Activated CD8-positive, alpha-beta memory T cell treated with anti-CD3 and anti-CD28 coated beads, Interleukin-2, amount 50 U/mL, for 48 hours (primary cell): ENCODE data around the gene PPP1R3F.
A peak's percentile ranks its signal among the peaks of the same experiment; 100 is the strongest.

Source experiments
- DNase-seq: peaks from one replicate; pipeline ENCODE4 v3.0.0-alpha.2; 2020

Gene PPP1R3F

DNA sequence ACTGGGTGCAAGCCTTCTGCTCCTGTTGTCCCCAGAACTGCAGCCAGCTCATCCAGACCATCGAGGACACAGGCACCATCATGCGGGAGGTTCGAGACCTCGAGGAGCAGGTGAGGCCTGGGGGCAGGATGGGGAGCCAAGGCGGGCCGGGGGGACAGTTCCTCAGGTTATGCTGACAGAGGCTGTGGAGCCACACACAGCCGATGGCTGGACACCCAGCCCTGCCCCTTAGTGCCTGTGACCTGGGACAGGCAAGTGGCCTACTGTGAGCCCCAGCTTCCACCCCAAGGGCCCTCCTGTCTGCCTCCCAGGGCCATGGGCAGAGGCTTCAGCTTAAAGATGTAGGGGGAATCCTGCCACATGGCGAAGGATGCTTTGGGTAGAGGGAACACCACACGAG lies 20.0 kb upstream of the PPP1R3F start:
- DNase-seq = no peak

DNA sequence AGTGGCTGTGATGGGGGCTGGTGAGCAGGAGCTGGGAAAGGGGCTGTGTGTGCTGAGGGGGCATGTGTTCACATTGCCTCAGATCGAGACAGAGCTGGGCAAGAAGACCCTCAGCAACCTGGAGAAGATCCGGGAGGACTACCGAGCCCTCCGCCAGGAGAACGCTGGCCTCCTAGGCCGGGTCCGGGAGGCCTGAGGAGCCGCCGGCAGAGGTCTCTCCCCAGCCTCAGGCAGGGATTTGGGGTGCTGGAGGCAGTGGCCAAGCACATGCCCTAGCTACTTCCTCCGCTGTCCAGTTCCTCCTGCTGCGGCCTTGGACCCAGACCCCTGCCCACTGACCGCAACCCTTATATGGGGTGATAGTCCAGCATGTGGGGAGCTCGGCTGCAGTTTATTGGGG lies 19.5 kb upstream of the PPP1R3F start:
- no peak for DNase-seq

DNA sequence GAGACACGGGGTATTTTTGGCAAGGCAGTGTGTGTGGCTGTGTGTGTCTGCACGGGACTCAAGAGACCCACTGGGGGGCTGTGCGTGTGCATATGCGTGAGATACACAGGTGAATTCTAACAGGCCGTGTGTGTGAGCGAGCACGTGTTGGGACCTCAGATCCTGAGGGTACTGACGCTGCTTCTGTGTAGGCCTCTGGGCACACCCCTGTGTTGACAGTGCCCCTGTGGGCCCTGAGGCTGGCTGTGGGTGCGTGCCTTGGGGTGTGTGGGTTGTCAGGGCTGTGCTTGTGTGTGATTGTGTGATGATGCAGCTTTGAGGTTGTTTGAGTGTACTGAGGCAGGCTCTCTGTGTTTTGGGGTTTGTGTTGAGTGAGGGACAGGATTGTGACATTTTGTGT lies 19.0 kb upstream of the PPP1R3F start:
- no peak for DNase-seq

DNA sequence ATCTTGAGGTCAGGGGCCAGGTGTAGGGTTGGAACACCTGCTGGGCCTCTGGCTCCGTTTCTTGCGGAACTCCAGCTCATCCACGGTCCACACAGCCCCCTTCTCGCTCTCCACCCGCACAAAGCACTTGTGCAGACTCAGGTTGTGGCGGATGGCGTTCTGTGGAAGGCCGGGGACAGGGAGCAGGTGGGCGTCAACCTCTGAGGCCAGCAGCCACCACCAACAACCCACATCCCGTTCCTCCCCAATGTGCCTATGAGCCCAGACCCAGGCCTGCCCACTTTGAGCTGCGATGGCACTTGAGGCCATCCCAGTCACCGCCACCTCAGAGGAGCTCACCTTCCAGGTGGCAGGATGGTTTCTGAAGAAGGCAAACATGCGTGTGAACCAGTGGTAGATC lies 18.3 kb upstream of the PPP1R3F start:
- no peak for DNase-seq

DNA sequence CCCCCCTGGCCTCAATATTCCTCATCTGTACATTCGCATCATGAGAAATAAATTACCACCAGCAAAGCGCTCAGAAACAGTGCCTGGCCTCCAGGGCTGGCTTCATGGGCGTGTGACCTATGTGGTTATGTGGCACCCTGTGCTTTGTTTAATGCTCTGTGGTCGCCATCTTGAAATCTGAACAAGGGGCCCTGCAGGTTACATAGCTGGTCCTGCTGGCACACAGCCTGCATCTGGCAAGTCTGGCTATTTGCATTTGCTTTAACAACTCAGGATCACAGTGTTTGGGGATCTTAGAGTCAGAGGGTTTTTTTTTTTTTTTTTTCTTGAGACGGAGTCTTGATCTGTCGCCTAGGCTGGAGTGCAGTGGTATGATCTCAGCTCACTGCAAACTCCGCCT lies 15.0 kb upstream of the PPP1R3F start:
- no peak for DNase-seq

DNA sequence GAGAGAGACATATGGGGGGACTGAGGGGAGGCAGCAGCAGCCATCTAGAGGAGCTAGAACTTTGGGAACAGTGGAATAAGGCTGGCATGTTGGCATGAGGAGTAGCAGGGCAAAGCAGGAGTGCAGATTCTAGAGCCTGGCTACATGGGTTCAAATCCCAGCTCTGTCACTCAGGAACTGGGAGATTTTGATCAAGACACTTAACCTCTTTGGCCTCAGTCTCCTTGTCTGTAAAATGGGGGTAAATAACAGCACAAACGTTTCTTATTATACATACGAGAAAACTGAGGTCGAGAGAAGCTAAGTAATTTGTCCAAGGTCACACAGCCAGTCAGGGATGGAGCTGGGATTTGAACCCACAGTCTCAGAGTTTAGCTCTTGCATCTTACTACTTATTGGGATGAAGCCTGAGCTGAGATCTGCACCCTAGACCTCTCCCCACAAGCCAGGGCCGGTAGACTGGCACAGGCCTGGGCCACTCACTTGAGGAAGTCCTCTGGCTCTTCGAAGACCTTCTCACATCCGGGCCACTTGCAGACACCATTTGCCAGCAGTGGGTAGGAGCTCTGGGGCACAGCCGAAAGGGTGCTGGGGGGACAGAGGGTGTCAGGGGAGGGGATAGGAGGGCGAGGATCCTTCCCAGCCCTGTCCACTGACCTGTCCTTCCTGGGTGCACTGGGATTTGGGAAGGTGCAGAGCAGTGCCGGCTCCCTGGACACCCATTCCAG lies 13.2 kb upstream of the PPP1R3F start:
- no peak for DNase-seq

DNA sequence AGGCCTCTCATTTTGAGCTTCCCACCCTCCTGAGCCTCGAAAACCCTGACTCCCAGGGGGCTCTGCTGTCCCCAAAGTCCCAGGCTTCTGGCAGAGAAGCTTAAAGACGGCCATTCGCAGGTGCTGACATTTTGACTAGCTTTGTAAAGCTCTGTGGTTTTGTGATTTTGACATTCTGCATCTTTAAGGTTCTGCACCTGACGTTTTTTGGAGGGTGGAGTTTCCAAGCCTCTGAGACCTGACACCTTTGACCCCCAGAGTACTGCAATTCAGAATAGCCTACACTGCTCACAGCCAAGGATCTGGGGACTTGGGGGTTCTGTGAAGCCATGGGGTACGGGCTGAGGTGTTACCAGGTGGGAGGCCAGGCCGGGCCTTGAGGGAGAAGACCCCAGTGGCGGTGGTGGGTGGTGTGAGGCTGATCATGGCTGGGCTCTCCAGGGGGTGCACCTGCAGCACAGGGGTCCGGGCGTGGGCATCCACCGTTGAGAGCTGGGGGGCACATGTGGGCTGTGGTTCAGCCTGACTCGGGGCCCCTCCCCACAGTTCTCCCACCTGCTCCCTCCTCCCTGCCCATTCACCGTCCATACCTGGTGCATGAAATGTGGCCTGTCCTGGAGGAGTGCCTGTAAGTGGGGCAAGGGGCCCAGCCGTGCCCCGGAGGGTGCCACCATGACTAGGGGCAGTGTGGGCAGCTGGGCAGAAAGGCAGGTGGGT lies 12.4 kb upstream of the PPP1R3F start:
- DNase-seq = no peak

DNA sequence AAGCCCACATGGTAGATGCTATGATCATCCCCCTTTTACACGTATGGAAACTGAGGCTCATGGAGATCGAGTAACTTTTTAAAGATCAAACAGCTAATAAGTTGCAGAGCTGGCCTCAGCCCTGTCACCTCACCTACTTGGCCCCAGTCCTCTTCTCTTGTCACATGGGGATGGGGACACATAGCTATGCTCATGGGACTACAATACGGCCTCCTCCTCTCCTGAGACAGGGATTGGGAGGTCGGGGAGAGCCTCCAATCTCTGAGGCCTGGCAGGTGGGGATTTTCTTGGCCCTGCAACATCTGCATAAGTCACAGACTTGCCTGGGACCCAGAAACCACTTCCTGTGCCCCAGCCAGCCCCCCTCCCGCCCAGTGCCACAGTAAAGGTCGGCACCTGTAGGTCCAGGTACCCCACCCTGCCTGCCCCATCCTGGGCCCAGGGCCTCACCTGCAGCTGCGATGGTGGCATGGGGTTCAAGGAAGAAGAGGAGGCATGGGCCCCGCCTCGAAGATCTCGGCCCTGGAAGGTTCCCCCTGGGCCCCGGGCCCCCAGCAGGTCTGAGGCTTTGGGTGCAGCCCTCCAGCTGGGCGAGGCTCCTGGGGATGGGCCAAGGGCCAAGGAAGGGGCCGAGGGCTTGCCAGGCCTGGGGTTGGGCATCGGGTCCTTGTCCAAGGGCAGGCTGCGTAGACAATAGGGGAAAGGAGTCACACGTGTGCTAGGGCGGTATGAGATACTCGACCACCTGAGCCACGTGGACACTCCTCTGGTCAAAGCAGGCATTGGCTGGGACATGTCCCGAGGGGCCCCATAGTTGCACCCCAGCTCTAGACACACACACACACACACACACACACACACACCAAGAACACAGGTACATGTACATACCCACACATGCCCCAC lies 11.5 kb upstream of the PPP1R3F start:
- no peak for DNase-seq

DNA sequence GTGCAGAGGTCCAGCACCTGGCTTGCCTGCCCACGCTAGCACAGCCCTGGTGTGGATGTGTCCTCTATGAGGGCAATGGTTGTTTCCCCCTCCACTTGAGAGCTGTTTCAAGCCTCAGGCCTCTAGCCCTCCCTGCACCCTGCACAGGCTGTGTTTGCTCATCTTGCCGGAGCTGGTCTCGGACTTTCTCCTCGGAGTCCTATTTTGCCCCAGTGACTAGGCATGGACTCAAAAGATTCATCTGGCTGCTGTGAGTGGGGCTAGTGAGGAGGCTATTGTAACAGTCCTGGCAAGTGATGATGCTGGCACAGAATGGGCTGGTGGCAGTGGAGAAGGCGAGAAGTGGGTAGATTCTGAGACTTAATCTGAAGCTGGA lies 10.9 kb upstream of the PPP1R3F start:
- no peak for DNase-seq

DNA sequence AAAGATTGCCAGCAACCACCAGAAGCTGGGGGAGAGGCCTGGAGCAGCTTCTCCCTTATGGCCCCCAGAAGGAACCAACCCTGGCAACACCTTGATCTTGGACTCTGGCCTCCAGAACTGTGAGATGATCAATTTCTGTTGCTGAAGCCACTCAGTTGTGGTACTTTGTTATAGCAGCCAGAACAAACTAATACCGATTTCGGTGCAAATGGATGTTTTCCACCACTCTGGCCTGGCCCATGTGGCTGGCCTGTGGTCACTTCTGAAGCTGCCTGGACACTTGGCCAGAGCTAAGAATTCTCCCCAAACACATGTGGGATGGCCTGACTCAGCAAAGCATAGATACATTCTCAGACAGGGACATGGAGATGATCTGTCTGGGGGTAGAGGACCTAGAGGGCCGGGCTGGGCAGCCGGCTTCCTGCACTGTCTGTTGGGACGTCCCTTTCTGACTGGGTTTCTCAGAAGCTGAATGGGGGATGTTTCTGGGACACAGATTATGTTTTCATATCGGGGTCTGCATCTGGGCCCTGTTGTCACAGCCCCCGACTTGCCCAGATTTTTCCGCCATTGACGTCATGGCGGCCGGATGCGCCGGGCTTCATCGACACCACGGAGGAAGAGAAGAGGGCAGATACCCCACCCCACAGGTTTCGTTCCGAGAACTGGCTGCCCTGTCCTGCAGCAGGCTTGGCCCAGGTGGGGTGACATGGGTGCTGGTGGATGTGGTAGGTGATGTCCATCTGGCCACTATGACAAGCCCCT lies 9.2 kb upstream of the PPP1R3F start:
- DNase-seq = no peak

DNA sequence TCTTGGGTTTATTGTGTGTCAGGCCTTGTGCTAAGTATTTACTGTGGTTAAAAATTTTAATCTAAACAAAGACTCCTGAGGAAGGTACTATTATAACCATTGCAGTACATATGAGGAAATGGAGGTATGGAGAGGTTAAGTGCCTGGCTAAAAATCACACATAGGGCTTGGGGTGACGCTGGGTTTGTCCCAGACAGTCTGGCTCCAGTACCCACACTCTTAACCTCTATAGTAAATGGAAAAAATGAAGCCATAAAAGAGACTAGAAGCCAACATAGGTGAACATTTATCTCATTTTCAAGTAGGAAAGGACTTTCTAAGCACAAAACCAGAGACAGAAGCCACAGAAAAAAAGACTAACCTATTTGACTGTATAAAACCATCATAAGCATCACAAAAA lies 7.0 kb upstream of the PPP1R3F start:
- no peak for DNase-seq

DNA sequence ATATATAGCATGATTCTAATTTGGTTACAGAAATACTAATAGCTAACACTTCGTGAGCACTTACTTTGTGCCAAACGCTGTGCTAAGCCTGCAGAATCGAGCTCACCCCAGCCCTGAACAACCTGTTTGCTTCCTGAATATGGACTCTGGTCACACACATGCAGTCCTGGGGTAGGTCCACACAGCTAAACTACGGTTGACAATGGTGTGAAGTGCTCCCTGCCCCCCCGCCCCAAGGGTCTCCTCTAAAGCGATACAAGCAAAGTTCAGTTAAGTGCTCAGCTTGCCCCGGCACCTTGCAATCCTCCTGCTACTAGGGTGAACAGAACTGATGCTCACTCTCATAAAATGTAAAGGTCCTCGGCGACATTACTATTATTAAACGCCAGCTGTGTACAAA lies 6.0 kb upstream of the PPP1R3F start:
- DNase-seq = no peak

DNA sequence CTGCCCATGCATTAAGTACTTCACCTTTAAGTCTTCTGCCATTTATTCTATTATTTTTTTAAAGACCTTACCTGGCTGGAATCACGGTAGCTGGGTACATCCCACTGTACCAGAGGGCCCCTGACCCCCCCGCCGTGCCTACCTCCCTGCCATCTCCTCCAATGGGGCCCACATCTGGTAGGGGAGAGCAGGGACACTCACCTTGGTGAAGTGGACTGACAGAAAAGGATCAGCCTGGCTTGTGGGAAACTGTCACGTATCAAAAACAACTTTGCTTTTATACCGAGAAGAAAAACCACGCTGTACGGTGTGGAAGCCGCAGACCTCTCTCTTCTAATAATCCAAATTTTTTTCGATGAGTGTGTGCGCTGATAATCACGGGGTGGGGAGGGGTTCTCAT lies 5.1 kb upstream of the PPP1R3F start, which contains the start of gene FOXP3:
Gene FOXP3 (minus strand): TSS at position 251 of the 400 bp plus-strand sequence. CDS start 6,205 bp downstream, outside the sequence.
- DNase-seq = no peak

DNA sequence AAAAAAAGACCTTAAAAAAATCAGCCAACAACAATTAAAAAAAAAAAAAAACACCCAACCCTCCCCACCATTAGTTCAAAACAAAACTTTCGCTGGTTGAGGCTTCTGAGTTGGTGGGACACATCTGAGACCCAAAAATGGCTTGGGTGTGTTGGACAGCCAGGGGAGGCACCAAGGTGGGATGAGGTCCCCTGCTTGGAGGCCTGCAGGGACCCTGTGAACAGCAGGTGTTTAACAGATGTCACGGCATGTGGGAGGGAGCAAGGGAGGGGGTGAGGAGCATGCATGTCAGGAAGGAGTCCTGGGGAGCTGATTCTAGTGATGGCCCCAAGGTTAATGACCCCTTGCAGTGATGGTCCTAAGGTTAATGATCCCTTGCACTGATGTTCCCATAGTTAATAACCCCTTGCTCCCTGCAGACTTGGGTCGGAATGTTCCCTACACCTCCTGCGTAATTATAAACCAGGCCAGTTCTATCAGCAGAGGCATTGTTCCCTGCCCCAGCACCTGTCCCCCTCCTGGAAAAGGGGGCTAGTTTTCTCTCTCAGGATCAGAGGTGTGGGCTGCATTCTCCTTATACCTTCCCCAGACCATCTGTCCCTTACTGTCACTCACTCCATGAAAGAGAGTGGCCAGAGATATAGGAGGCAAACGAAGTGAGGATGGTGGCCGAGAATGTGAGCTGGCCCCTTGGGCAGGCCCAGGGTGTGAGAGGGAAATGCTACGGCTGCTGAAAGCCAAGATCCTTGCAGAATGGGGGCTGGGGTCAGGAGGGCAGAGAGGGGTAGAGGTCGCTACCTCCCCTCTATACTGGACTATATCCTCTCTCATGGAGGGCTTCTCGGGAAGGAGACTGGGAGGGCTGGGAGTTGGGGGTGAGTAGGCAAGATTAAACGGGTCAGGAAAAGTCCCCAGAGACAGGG lies 2.8 kb upstream of the PPP1R3F start:
- DNase-seq = no peak

DNA sequence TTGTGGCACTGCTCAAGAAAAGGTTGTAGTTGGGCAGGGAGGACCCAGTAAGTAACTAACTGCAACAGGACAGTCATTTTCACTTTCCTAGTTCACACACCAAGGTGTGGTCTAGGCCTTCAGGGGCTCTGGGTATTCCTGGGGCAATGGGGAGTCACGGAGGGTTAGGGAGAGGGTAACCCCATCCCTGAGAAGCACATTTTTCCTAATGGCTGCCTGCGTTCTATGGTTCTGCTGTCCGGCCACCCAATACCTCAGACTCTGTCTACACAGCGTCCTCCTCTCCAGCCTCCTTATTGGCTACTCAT lies 937 bp upstream of the PPP1R3F start:
- no peak for DNase-seq

DNA sequence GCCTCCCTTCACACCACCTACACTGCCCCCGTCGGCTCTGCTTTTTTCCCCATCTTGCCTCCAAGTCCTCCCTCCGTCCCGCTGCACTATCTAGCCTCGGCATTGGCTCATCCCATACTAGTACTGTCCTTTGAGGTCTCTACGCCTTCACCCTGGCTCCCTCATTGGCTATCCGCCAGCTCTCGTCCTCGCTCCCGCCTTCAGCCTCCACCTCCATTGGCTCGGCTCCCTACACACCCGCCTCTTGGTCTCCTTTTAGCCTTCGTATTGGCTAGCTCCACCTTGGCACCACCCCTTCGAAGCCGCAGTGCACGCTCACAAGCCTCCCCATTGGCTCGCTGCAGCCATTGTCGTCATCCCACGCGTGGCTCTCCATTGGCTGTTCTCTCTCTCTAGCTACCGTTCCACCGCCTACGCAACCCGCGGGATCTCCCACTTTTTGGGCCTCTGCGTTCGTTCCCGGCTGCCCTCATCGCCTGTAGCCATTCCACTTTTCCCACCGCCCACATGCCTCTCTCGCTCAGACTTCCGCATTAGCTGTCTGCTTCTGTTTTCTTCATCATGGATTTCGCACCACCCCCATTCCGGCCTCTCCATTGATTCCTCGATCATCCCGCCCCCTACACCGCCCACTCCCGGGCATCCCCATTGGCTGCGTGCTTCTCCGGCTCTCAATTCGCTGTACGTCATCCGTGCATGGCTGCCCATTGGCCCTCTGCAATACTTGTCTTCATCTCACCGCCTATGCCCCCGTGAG lies 405 bp upstream of the PPP1R3F start:
- peak; percentile 90 for DNase-seq

DNA sequence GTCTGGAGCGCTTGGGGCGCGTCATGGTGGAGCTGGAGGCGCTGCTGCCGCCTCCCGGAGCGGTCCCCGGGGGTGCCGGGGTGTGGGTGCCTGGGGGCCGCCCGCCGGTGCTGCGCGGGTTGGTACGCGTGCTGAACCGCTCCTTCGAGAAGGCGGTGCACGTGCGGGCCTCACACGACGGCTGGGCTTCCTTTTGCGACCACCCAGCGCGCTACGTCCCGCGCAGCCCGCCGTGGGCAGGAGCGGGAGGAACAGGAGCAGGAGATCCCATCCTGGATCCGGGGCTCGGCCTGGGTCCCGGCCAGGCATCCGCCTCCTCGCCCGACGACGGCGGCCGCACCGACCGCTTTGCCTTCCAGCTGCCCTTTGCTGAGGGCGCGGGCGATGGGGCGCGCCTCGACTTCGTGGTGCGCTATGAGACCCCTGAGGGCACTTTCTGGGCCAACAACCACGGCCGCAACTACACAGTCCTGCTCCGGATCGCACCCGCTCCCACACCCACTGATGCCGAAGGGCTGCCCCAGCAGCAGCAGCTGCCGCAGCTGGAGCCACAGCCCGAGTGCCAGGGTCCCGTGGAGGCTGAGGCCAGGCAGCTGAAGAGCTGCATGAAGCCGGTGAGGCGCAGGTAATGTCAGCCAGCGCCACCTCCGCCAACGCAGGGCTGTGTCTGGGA lies 792 bp downstream of the PPP1R3F start:
- no peak for DNase-seq

DNA sequence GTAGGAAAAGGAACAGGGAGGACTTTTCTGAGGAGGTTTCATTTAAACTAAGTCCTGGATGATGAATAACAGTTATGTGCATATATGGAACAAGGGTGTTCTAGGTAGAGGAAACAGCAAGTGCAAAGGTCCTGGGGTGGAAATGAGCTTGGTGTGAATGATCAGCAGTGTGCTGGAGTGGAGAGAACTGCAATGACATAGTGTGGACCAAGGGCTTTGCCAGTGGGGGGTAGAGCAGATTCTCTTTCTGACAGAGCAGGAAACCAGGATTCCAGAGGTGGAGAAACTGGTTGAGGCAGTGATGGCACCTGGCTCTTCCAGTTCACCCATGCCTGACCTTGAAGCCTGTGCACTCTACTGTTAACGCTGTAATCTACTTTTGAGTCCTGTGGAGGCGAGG lies 1.7 kb downstream of the PPP1R3F start:
- DNase-seq = no peak

DNA sequence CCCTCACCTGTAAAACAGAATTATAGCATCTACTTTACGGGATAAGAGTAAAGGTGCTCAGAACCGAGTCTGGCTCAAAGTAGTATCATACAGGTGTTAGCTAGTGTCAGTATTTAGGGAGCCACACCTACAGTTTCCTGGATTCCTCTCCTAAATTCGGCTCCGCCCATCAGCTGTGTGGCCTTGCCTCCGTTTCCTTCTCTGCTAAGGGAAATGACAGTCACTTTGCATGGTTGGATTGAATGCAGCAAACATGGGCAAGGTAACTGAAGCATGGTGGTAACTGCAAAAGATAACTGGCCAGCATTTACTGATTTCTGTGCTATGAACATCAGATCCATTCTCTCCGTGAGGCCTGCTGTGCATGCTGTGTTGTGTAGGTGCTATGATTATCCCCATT lies 2.8 kb downstream of the PPP1R3F start:
- no peak for DNase-seq

DNA sequence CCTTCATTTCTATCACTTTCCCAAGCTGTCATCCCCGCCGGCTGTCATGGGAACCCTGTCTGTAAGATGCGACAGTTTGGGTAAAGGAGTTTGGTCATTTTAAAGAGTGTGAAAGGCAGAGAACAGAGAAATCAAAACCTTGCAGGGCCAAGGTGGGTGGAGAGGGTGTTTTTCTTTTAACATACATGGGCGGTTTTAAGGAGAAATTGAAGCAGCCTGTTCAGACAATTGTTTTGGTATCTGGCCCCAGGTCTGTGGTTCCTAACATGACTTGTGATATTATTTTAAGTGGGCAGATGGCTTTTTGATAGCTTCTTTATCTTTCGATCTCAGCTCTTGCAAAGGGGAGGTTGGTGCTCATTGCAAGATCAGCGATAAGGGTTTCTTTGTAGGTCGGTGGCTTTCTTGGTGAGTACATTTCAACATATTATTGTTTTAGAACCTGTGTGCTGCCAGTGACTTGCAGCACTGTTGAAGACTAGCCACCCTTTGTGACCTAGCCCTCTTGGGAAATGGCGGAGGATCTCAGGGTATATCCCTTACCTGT lies 3.7 kb downstream of the PPP1R3F start:
- DNase-seq = no peak
